ENCODE results near the gene AARSD1.
"Not testable (repeated sequence)": the region's sequence is repeated elsewhere in the genome, so short reads cannot be mapped to it uniquely, and the experiment has no call there.

AARSD1 gene, protein sequence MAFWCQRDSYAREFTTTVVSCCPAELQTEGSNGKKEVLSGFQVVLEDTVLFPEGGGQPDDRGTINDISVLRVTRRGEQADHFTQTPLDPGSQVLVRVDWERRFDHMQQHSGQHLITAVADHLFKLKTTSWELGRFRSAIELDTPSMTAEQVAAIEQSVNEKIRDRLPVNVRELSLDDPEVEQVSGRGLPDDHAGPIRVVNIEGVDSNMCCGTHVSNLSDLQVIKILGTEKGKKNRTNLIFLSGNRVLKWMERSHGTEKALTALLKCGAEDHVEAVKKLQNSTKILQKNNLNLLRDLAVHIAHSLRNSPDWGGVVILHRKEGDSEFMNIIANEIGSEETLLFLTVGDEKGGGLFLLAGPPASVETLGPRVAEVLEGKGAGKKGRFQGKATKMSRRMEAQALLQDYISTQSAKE
- total RNA-seq, result 0.80 to 4.5 (median 2.9) reads per million in 4 donors

DNA sequence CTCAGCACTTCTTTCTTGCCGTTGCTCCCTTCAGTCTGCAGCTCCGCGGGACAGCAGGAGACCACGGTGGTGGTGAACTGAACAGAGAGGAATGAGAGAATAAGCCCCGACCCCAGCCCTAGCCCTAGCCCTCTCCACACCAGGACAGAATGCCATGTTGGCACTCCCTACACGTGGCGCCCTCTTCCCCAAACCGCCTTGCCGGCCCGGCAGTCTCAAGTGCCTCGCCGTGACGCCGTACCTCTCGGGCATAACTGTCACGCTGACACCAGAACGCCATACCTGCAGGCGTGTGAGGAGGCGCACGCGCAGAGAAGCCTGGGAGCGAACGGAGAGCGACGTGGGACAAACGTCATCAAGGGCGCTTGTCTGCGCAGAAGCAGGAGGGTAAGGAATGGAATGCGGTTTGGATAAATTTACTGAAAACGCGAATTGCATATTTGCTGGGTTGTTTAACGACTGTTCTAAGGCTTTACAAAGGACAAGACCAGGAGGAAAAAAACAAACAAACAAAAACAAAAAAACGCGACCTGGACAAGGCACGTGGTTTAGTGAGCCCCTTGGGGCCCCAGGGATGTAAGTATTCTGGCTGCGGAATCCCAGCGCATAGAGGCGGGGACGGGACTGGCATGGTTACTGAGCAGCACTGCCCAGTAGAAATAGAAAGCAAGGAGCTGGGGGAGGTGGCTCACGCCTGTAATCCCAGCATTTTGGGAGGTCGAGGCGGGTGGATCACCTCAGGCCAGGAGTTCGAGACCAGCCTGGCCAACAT lies at the start of gene AARSD1:
TSS of gene AARSD1 (minus strand) at position 294 of the 772 bp plus-strand sequence. CDS start at position 280, 14 bp downstream.
- peak; percentile 79 to 92 (median 84) for DNase-seq

DNA sequence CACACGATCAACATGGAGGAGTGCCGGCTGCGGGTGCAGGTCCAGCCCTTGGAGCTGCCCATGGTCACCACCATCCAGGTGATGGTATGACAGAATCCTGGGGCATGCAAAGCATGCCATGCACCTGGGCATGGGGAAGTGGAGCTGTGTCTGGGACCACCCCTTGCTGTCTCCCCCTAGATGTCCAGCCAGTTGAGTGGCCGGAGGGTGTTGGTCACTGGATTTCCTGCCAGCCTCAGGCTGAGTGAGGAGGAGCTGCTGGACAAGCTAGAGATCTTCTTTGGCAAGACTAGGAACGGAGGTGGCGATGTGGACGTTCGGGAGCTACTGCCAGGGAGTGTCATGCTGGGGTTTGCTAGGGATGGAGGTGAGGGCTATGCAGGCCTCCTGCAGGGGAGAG lies 49.0 kb upstream of the AARSD1 start:
- DNase-seq, result no peak

DNA sequence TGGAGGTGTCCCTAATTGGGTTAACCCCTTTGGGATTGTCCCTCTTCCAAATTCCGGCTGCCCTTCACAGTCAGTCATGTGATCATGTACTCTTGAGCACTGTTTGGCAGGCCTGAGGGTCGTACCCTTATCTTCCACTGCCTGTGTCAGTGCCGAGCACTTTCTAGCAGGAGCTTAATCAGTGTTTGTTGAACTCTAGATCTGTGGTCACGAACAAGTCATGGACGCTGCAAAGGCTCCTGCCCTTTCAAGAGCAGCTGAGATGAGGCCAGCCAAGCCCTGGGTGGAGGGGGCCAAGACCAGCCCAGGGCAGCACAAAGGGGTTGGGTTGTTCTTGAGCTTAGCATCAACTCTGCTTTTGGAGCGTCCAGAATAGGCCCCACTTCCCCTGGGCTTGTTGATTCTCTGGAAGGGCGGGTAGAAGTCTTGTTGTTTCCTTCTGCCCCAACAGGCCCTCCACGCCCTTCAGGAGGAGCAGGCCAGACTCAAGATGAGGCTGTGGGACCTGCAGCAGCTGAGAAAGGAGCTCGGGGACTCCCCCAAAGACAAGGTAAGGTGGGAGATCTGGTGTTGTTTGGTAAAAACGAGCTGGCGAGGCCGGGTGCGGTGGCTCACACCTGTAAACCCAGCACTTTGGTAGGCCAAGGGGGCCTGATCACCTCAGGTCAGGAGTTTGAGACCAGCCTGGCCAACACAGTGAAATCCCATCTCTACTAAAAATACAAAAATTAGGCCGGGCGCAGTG lies 47.6 kb upstream of the AARSD1 start:
- no peak for DNase-seq

DNA sequence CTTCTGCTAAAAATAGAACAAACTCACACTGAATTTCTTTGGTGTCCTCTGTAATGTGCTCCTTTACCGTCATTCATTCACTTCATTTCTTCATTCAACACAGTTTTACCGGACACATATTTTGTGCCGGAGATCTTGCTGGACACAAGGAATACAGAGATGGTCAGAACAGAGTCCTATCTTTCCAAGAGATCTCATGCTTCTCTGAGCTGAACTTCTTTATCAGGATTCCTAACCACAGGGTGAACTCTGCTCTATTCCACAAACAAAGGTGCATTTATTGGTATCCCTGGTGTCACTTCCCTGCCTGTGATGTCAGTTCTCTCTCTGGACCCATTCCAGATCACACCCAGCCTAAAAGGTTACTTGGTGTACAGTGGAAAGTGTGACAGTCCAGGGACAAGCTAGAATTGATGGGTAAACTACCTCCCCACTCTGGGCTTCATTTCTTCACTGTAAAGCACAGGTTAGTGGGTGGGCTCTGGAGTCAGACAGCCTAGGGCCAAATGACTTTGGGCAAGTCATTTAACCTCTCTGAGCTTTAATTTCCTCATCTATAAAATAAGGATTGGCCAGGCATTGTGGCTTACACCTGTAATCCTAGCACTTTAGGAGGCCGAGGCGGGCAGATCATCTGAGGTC lies 46.5 kb upstream of the AARSD1 start:
- no peak for DNase-seq

DNA sequence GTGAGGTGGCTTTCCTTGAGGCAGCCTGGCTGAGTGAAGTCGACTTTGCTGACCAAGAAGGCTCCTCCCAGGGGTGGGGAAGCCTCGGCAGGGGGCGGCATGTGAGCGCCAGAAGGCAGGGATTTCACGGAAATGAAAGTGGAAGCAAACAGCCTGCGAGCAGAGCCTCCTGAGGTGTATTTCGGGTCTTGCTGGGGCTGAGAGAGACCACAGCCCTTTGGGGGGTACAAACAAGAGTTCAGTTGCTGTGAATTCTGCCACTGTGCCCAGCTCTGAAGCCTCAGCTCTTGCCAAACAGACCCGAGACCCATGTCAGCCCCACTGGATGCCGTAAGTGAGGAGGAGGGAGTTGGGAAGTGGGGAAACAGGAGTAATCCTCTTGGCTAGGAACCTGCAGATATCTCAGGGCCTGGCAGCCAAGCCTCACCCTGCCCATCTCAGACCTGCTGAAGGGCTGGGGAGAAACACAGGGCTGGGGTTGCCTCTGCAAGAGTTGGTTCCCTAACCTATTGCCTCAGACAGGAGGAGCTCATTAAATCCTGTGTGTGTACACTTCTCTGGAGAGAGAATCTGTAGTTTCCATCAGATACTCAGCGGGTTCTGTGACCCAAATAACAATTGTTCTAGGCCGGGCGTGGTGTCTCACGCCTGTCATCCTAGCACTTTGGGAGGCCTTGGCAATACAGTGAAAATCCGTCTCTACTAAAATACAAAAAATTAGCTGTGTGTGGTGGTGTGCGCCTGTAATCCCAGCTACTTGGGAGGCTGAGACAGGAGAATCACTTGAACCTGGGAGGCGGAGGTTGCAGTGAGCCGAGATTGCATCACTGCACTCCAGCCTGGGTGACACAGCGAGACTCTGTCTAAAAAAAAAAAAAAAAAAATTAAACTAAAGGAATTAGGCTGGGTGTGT lies 42.6 kb upstream of the AARSD1 start, which contains the start of gene IFI35:
TSS of gene IFI35 (plus strand) at position 146 of the 913 bp plus-strand sequence. CDS start at position 310, 164 bp downstream.
- peak; percentile 63 to 90 (median 74) for DNase-seq

DNA sequence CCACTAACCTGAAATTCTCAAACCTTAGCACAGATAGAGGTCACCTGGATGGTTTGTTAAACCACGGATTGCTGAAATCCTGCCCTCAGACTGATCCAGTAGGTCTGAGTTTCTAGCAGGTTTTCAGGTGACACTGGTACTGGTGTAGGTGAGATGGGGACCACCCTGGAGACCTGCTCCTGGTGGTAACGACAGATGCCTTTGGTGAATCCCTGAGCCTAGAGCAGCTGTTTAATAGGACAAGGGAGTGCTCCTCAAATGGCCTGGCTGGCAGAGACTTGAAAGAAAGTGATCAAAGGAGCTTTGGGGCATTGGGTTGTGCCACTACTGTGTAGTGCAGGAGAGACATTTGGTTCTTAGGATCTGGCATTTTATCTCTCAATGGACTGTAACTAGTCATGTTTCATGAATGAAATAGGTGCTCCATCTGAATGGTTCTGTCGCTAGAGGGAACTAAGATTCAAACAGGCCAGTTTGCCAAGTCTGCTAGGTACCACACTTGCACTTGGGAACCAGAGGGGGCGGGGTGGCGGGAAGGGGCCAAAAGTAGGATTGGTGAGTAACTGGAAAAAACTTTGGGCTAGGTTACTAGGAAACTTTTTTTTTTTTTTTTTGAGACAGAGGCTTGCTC lies 39.4 kb upstream of the AARSD1 start:
- DNase-seq, result no peak

DNA sequence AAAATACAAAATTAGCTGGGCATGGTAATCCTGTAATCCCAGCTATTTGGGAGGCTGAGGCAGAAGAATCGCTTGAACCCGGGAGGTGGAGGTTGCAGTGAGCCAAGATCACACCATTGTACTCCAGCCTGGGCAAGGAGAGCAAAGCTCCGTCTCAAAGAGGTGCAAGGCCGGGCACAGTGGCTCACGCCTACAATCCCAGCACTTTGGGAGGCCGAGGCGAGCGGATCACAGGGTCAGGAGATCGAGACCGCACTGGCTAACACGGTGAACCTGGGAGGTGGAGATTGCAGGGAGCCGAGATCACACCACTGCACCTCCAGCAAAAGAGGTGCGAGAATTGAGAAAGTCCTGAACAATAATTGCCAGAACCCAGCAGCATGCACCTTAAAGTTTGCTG lies 36.6 kb upstream of the AARSD1 start:
- DNase-seq, result not testable (repeated sequence)

DNA sequence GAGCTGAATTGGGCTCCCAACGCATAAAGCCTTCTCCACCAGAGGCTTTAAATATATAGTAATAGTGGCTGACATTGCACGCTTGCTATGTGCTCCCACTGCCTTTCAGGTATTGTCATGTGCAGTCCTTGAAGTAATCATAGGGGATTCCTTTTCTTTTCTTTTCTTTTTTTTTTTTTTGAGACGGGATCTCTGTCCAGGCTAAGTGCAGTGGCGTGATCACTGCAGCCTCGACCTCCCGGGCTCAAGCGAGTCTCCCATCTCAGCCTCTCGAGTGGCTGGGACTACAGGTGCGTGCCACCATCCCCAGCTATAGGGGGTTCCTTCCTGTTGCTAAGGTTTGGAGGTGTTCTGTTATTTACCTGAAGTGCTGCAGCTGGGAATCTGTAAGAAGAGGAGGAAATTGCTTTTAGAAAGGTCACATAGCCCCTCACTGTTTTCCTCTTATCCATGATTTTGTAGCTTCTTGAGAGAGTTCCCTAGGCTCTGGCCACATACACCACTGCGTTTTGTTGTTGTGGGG lies 34.8 kb upstream of the AARSD1 start:
- DNase-seq, result no peak

DNA sequence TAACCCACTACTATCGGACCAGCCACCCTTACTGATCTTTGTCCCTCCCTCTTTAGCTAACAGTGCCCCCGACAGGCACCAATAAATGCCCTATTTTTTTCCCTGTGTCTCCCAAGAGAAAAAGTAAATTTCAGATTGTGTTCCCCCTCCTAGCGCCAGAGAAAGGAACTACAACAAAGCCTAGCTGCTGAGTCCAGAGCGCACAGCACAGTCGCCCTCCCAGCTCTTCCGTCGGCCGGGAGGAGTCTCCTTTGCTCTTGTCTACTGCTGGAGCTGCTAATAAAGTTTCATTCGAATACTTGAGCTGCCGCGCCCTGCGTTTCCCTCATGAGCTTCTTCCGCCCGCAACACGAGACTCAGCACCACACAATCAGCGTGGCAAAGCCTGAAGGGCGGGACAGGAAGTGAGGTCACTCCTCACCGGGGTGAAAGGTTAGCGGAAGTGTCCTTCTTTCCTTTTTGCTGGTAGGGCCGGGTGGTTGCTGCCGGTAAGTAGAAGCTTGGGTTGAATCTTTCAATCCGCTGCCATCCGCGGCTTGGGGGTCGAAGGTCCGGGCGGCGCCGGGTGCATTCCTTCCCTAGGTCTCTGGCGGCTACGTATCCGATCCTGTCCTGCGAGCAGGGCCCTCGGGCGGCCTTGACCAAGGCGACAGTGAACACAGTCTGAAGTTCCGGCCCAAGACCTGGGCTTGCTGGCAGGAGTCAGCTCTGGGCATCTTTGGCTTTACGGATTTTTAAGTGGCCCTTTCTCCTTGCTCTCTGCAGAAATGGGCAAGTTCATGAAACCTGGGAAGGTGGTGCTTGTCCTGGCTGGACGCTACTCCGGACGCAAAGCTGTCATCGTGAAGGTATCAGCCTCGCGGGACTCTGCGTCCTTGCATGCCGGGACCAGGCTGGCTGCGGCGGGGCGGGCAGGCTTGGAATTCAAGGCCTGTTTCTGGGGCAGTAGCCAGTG lies 34.0 kb upstream of the AARSD1 start, which contains the start of gene RPL27:
TSS of gene RPL27 (plus strand) at position 436 of the 955 bp plus-strand sequence. CDS start at position 768, 332 bp downstream.
- DNase-seq, result peak; percentile 93 to 100 (median 96)

DNA sequence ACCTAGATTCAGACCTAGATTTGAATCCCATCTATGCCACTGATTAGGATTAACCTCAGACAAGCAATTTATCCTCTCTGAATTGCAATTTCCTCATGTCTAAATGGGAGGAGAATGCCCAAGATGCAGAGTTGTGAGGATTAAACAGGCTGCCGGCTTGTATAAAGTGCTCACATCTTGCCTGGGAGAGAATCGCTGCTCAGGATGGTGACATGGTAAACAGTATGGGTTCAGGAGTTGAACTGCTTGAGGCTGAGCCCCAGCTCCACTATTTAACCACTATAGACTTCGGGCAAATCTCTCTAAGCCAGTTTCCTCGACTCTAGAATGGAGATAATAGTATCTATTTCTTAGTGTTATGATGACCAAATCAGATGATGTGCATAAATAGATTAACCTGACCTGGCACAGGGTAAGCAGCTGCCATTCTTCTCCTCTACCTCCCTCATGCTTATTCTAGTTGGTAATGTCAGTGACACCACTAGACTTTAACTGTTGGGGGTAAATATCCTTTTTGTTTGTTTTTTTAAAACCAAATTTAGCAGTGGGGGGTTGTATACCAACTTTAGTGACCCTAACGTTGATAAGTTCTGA lies 33.2 kb upstream of the AARSD1 start:
- no peak for DNase-seq

DNA sequence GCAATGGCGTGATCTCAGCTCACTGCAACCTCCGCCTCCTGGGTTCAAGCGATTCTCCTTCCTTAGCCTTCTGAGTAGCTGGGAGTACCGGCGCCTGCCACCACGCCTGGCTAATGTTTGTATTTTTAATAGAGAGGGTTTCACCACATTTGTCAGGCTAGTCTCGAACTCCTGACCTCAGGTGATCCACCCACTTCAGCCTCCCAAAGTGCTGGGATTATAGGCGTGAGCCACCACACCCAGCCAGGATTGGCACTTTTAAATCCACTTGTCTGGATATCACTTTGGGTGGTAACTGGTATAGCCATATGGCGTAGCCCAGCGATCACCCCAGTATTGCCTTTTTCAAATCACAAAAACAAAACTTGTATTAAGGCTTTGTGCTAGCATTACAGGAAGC lies 29.7 kb upstream of the AARSD1 start:
- DNase-seq, result not testable (repeated sequence)

DNA sequence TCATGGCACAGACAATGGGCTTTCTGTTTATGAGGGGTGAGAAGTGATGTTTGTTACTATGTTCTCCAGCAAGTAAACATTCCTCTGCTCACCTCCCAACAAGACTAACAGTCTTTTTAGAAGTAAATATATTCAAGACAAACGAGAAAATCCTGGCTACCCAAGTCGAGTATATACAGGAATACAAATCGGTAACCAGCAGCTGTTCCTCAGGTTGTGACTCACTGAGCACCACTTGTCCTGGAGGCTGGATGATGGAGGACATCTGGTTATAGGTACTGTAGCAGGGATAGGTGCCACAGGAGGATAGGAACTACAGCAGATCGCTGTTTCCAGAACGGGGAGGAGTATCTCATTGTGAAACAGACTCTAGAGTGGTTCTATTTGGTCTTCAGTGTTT lies 28.6 kb upstream of the AARSD1 start:
- no peak for DNase-seq

DNA sequence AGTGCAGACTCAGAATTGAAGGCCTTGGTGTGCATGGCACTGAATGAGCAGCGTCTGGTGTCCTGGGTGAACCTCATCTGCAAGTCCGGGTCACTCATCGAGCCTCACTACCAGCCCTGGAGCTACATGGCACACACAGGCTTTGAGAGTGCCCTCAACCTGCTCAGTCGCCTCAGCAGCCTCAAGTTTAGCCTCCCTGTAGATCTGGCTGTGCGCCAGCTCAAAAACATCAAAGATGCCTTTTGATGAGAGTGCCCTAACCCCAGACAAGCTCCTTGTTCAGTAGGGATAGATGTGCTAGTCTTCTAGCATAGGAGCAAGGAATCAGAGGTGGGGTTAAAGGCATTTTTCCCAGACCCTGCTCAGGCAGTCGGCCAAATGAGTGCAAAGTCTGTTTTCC lies 27.2 kb upstream of the AARSD1 start:
- DNase-seq, result no peak

DNA sequence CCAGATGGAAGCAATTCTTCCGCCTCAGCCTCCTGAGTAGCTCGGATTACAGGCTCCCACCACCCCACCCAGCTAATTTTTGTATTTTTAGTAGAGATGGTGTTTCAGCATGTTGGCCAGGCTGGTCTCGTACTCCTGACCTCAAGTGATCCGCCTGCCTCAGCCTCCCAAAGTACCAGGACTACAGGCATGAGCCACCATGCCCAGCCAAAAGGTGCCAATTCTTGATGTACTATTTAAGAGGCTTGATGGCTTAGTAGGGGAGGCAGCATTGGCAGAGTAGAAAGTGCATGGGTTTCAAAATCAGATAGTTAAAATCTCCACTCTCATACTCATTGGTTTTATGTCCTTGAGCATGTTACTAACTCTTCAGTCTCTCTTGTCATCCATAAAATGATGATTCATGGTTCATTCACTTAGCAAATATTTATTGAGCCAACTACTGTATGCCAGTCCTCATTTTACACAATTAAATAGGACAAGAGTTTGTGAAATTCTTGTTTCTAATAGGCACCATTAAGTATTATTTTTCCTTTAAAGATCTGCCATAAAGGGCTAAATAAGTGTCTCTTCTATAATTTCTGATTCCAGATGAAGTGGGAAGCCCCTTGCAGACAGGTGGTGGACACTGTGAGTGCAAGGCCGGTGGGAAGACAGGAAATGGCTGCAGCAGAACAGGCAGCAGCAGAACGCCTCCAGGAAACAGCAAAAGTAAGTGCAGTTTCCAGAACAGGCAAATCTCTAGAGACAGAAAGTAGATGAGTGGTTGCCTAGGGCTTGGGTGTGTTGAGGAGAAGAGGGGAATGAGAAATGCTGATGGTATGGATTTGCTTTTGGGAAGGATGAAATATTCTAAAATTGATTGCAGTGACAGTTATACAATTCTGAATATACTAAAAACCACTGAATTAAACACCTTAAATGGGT lies 25.7 kb upstream of the AARSD1 start:
- DNase-seq, result no peak

DNA sequence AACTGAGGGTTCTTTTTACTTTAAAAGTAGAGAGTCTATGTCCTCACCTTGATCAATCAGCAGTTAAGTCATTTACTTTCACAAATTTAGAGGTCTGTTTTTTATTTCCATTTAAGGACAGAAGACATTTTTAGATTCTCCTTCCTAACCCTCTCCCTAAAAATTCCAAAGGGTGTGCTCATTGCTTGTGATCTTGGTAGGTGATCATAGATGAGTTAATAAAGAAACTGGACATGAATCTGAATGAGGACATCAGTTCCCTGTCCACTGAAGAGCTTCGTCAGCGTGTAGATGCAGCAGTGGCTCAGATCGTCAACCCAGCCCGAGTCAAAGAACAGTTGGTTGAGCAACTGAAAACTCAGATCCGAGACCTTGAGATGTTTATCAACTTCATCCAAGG lies 24.9 kb upstream of the AARSD1 start:
- DNase-seq, result no peak

DNA sequence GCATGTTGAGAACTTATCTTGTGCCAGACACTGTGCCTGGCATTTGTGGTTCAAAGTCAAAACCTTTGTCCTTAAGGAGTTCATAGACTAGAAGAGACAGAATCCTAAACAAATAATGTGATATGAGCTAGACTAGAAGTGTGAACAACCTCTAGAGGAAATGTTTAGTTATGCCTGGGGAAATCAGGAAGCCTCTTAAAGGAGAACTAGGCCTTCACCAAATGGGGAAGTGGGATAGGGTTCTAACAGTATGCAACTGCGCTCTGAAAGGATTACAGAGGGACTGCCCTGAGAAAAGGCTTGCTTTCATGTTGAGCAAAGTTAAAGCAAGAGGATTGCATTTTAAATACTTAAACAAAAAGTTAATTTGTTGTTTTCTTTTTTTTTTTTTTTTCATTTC lies 21.0 kb upstream of the AARSD1 start:
- DNase-seq, result no peak

DNA sequence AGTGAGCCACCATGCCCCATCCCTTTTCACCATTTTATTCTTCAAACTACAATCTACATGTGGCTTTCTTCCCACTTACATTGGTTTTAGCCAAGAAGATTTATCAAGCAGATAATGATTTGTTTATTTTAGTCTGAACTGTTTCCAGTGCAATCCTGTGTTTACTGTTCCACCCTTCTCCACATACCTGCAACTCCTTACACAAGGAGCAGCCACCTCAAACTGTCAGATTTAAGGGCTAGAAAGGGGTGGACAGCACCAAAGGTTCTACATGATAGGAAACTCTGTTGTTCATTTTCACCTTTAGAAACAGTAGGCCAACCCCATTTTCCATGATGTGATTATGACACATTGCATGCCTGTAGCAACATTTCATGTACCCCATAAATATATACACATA lies 18.0 kb upstream of the AARSD1 start:
- DNase-seq, result no peak
